Measurements from ENCODE around the gene KCNB1.

The KCNB1 gene

GRCh38 chr20:49466114-49466912, 16.2 kb downstream of the KCNB1 start:
- DNase-seq: no peak

GRCh38 chr20:49464556-49464955, 17.9 kb downstream of the KCNB1 start:
- DNase-seq: no peak

GRCh38 chr20:49462626-49463025, 19.8 kb downstream of the KCNB1 start:
- no peak for DNase-seq

GRCh38 chr20:49461894-49462620, 20.4 kb downstream of the KCNB1 start:
- no peak for DNase-seq

GRCh38 chr20:49460916-49461315, 21.6 kb downstream of the KCNB1 start:
- DNase-seq: no peak

GRCh38 chr20:49460131-49460530, 22.3 kb downstream of the KCNB1 start:
- DNase-seq: no peak

GRCh38 chr20:49459684-49460083, 22.8 kb downstream of the KCNB1 start:
- no peak for DNase-seq

GRCh38 chr20:49457444-49457843, 25.0 kb downstream of the KCNB1 start:
- no peak for DNase-seq

GRCh38 chr20:49456646-49457045, 25.8 kb downstream of the KCNB1 start:
- no peak for DNase-seq

GRCh38 chr20:49455691-49456090, 26.8 kb downstream of the KCNB1 start:
- no peak for DNase-seq

GRCh38 chr20:49452011-49452482, 30.4 kb downstream of the KCNB1 start:
- DNase-seq: no peak

- no peak for DNase-seq
These were observed 32.2 kb downstream of the KCNB1 start for GRCh38 chr20:49450281-49450721.

- no peak for DNase-seq
These were observed 33.6 kb downstream of the KCNB1 start for GRCh38 chr20:49448917-49449316.

- no peak for DNase-seq
These were observed 34.3 kb downstream of the KCNB1 start for GRCh38 chr20:49447946-49448809.

- DNase-seq: no peak
These were observed 35.1 kb downstream of the KCNB1 start for GRCh38 chr20:49447364-49447763.

- peak; percentile 78 for DNase-seq
These were observed 35.7 kb downstream of the KCNB1 start for GRCh38 chr20:49446808-49447207.

GRCh38 chr20:49446080-49446479, 36.4 kb downstream of the KCNB1 start:
- no peak for DNase-seq

GRCh38 chr20:49445176-49445575, 37.3 kb downstream of the KCNB1 start:
- DNase-seq: no peak

- no peak for DNase-seq
These were observed 37.9 kb downstream of the KCNB1 start for GRCh38 chr20:49444553-49444990.

- DNase-seq: no peak
These were observed 45.4 kb downstream of the KCNB1 start for GRCh38 chr20:49437057-49437456.

GRCh38 chr20:49435639-49436038, 46.8 kb downstream of the KCNB1 start:
- no peak for DNase-seq

GRCh38 chr20:49433333-49433732, 49.1 kb downstream of the KCNB1 start:
- DNase-seq: no peak

GRCh38 chr20:49432550-49432949, 49.9 kb downstream of the KCNB1 start:
- no peak for DNase-seq
